ENCODE measurements around the gene ERF. TPM values are rescaled to one million over a fixed set of nuclear protein-coding genes. Genes with fewer than 3 reads are reported as not detected.

Gene ERF
- polyA plus RNA-seq, 1 donor from 2014 or later = 3.8 TPM

GRCh38 chr19:42289556-42290041, 34.7 kb upstream of the ERF start:
- peaks cover 18% of the 10 kb centered on the region for H3K79me2 ChIP-seq (replicated peaks; ENCODE audit: insufficient read depth, low read length)
- peaks cover 6% of the 10 kb centered on the region for H3K36me3 ChIP-seq (ENCODE audit: insufficient read depth, low read length)
- no peaks in the 10 kb centered on the region for H3F3A ChIP-seq (ENCODE audit: insufficient read depth, low read length, poor library complexity, severe bottlenecking)
- peaks cover 12% of the 10 kb centered on the region for H4K20me1 ChIP-seq (ENCODE audit: insufficient read depth)
- no peak overlapping the region for H2AFZ ChIP-seq (ENCODE audit: low read depth, low read length)
- H3K27ac ChIP-seq (ENCODE audit: low read length) = no peak overlapping the region
- H3K9me3 ChIP-seq (ENCODE audit: low read length) = no peaks in the 10 kb centered on the region
- no peak for TF ChIP-seq POLR2AphosphoS5 (IDR thresholded peaks at IDR 0.05)
- TF ChIP-seq EP300 (conservative IDR thresholded peaks at IDR 0.05; ENCODE audit: poor library complexity, severe bottlenecking) = no peak
- TF ChIP-seq CTCF (IDR thresholded peaks at IDR 0.05; ENCODE audit: poor library complexity, severe bottlenecking) = no peak
- TF ChIP-seq RAD21 (conservative IDR thresholded peaks at IDR 0.05) = no peak
- TF ChIP-seq EZH2 (IDR thresholded peaks at IDR 0.05; ENCODE audit: borderline replicate concordance, insufficient read depth, low read length, poor library complexity, severe bottlenecking) = no peak
- TF ChIP-seq MXI1 (conservative IDR thresholded peaks at IDR 0.05; ENCODE audit: poor library complexity, severe bottlenecking) = no peak
- no peak for TF ChIP-seq SMC3 (conservative IDR thresholded peaks at IDR 0.05; ENCODE audit: poor library complexity)
- TF ChIP-seq, protein P1, sequence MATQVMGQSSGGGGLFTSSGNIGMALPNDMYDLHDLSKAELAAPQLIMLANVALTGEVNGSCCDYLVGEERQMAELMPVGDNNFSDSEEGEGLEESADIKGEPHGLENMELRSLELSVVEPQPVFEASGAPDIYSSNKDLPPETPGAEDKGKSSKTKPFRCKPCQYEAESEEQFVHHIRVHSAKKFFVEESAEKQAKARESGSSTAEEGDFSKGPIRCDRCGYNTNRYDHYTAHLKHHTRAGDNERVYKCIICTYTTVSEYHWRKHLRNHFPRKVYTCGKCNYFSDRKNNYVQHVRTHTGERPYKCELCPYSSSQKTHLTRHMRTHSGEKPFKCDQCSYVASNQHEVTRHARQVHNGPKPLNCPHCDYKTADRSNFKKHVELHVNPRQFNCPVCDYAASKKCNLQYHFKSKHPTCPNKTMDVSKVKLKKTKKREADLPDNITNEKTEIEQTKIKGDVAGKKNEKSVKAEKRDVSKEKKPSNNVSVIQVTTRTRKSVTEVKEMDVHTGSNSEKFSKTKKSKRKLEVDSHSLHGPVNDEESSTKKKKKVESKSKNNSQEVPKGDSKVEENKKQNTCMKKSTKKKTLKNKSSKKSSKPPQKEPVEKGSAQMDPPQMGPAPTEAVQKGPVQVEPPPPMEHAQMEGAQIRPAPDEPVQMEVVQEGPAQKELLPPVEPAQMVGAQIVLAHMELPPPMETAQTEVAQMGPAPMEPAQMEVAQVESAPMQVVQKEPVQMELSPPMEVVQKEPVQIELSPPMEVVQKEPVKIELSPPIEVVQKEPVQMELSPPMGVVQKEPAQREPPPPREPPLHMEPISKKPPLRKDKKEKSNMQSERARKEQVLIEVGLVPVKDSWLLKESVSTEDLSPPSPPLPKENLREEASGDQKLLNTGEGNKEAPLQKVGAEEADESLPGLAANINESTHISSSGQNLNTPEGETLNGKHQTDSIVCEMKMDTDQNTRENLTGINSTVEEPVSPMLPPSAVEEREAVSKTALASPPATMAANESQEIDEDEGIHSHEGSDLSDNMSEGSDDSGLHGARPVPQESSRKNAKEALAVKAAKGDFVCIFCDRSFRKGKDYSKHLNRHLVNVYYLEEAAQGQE (IDR thresholded peaks at IDR 0.05; ENCODE audit: borderline replicate concordance) = no peak
- TF ChIP-seq TAF1 (IDR thresholded peaks at IDR 0.05; ENCODE audit: low read depth) = no peak
- H3K4me3 ChIP-seq (ENCODE audit: low read length) = no peak overlapping the region
- no peak overlapping the region for H3K9ac ChIP-seq (ENCODE audit: low read length)
- H3K4me2 ChIP-seq (ENCODE audit: low read length) = no peak overlapping the region
- no peaks in the 10 kb centered on the region for H3K27me3 ChIP-seq (ENCODE audit: insufficient read depth, low read depth, low read length)
- no peaks in the 10 kb centered on the region for H3K9me2 ChIP-seq (ENCODE audit: insufficient read depth, low read length)

- Histone ChIP-seq H4K20me1 (ENCODE audit: insufficient read depth) (peaks cover 10% of the 10 kb centered on the region), H3F3A (ENCODE audit: insufficient read depth, low read length, poor library complexity, severe bottlenecking) (no peaks in the 10 kb centered on the region), H3K4me3 (ENCODE audit: low read length) (no peak overlapping the region), H3K36me3 (ENCODE audit: insufficient read depth, low read length) (peaks cover 6% of the 10 kb centered on the region), H3K9ac (ENCODE audit: low read length) (no peak overlapping the region), H3K9me2 (ENCODE audit: insufficient read depth, low read length) (no peaks in the 10 kb centered on the region), H3K79me2 (replicated peaks; ENCODE audit: insufficient read depth, low read length) (peaks cover 20% of the 10 kb centered on the region), H3K4me2 (ENCODE audit: low read length) (no peak overlapping the region), H3K27ac (ENCODE audit: low read length) (no peak overlapping the region), H2AFZ (ENCODE audit: low read depth, low read length) (no peak overlapping the region), H3K9me3 (ENCODE audit: low read length) (no peaks in the 10 kb centered on the region), H3K27me3 (ENCODE audit: insufficient read depth, low read depth, low read length) (no peaks in the 10 kb centered on the region)
- TF ChIP-seq POLR2AphosphoS5 (IDR thresholded peaks at IDR 0.05) (no peak), EP300 (conservative IDR thresholded peaks at IDR 0.05; ENCODE audit: poor library complexity, severe bottlenecking) (no peak), SMC3 (conservative IDR thresholded peaks at IDR 0.05; ENCODE audit: poor library complexity) (no peak), MXI1 (conservative IDR thresholded peaks at IDR 0.05; ENCODE audit: poor library complexity, severe bottlenecking) (no peak), TAF1 (IDR thresholded peaks at IDR 0.05; ENCODE audit: low read depth) (no peak), CTCF (IDR thresholded peaks at IDR 0.05; ENCODE audit: poor library complexity, severe bottlenecking) (no peak), RAD21 (conservative IDR thresholded peaks at IDR 0.05) (no peak), EZH2 (IDR thresholded peaks at IDR 0.05; ENCODE audit: borderline replicate concordance, insufficient read depth, low read length, poor library complexity, severe bottlenecking) (no peak)
- TF ChIP-seq, protein P1 (IDR thresholded peaks at IDR 0.05; ENCODE audit: borderline replicate concordance) = no peak
Measured at GRCh38 chr19:42288881-42289555, 34.1 kb upstream of the ERF start.
